ENCODE data around the gene TMEM169. TPM values are rescaled to one million over a fixed set of nuclear protein-coding genes. Genes with fewer than 3 reads are reported as not detected.

Gene TMEM169
- total and polyA plus RNA-seq, 10 of the 15 experiments (the other 5 are each of a cell fraction or from before 2014, with no cell fraction given): 0.23 to 3.2 (median 2.3) TPM

DNA sequence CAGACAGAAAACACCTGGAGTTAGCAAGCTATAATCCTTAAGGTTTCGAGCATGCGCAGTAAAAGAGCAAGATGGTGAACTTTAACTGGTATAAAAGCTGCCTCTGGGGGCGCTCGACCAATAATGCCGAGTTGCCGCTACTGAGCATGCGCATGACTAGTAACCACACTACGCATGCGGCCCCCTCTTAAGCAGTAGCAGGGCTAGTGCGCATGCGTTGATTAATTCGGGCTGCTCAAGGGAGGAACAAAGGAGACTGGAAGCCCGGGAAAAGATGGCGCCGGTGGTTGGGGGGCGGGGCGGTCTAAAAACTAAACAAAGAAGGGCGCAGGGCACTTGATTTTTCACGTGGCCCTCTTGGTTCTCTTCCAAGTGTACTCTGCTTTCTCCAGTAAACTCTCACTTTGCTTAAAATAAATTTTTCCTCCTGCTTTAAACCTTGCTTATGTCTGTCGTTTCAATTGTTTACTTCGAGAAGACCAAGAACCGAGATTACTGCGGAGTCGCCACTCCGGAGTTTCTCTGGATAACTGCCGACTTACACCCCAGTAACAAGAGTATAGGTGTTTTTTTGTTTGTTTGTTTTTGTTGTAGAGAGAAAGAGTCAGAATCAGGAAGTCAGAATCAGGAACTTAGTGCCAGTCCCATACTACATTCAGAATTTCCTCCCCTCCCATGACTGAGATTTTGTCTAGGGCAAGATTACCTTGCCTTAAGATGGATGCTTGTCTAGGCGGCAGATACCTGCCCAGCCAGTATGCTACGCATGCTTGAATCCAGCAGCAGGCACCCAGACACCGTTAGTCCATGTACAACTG lies 33.2 kb downstream of the TMEM169 start (continued):
- TF ChIP-seq, protein P1, sequence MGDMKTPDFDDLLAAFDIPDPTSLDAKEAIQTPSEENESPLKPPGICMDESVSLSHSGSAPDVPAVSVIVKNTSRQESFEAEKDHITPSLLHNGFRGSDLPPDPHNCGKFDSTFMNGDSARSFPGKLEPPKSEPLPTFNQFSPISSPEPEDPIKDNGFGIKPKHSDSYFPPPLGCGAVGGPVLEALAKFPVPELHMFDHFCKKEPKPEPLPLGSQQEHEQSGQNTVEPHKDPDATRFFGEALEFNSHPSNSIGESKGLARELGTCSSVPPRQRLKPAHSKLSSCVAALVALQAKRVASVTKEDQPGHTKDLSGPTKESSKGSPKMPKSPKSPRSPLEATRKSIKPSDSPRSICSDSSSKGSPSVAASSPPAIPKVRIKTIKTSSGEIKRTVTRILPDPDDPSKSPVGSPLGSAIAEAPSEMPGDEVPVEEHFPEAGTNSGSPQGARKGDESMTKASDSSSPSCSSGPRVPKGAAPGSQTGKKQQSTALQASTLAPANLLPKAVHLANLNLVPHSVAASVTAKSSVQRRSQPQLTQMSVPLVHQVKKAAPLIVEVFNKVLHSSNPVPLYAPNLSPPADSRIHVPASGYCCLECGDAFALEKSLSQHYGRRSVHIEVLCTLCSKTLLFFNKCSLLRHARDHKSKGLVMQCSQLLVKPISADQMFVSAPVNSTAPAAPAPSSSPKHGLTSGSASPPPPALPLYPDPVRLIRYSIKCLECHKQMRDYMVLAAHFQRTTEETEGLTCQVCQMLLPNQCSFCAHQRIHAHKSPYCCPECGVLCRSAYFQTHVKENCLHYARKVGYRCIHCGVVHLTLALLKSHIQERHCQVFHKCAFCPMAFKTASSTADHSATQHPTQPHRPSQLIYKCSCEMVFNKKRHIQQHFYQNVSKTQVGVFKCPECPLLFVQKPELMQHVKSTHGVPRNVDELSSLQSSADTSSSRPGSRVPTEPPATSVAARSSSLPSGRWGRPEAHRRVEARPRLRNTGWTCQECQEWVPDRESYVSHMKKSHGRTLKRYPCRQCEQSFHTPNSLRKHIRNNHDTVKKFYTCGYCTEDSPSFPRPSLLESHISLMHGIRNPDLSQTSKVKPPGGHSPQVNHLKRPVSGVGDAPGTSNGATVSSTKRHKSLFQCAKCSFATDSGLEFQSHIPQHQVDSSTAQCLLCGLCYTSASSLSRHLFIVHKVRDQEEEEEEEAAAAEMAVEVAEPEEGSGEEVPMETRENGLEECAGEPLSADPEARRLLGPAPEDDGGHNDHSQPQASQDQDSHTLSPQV (IDR thresholded peaks at IDR 0.05): 0 out of 2 replicates have a peak, but pooled peaks have one; percentile 7
- TF ChIP-seq STAT3 (IDR thresholded peaks at IDR 0.05; ENCODE audit: low read depth, low read length) (no peak), HDGF (IDR thresholded peaks at IDR 0.05) (no peak), RAD21 (IDR thresholded peaks at IDR 0.05; ENCODE audit: insufficient read depth, low read depth, low read length) (no peak), CEBPB (IDR thresholded peaks at IDR 0.05; ENCODE audit: borderline replicate concordance in 1 of 2, low read depth in 2 of 2, low read length in 2 of 2) (no peak), TARDBP (IDR thresholded peaks at IDR 0.05; ENCODE audit: borderline replicate concordance) (no peak), NFYA (IDR thresholded peaks at IDR 0.05; ENCODE audit: borderline replicate concordance, low read depth, low read length) (no peak), CHD1 (IDR thresholded peaks at IDR 0.05; ENCODE audit: low read depth, low read length) (peak; percentile 67; the same call in 1 of the 2 replicates), RB1 (IDR thresholded peaks at IDR 0.05; ENCODE audit: borderline replicate concordance) (0 out of 2 replicates have a peak, but pooled peaks have one; percentile 30), YY1 (IDR thresholded peaks at IDR 0.05; ENCODE audit: low read depth, low read length) (peak; percentile 97), ZNF24 (IDR thresholded peaks at IDR 0.05) (no peak), SREBF2 (IDR thresholded peaks at IDR 0.05; ENCODE audit: low read length) (no peak), IKZF2 (IDR thresholded peaks at IDR 0.05) (peak; percentile 16 to 34; a peak in 1 of 4 replicates), BRCA1 (IDR thresholded peaks at IDR 0.05; ENCODE audit: low read depth, low read length) (no peak), WRNIP1 (IDR thresholded peaks at IDR 0.05; ENCODE audit: borderline replicate concordance, low read depth, low read length) (no peak), FOXK2 (IDR thresholded peaks at IDR 0.05) (peak; percentile 66), PAX5 (IDR thresholded peaks at IDR 0.05; ENCODE audit: borderline replicate concordance, low read depth, low read length) (no peak), MEF2A (IDR thresholded peaks at IDR 0.05; ENCODE audit: insufficient read depth, low read depth, low read length) (no peak), JUNB (IDR thresholded peaks at IDR 0.05) (no peak), CREB1 (IDR thresholded peaks at IDR 0.05; ENCODE audit: low read depth) (peak; percentile 38; the same call in 1 of the 2 replicates), POLR2AphosphoS2 (IDR thresholded peaks at IDR 0.05; ENCODE audit: low read depth, low read length) (peak; percentile 93), TAF1 (IDR thresholded peaks at IDR 0.05; ENCODE audit: borderline replicate concordance, low read depth, low read length) (no peak), NFIC (IDR thresholded peaks at IDR 0.05; ENCODE audit: low read depth, low read length) (no peak)
- TF ChIP-seq, protein P2, sequence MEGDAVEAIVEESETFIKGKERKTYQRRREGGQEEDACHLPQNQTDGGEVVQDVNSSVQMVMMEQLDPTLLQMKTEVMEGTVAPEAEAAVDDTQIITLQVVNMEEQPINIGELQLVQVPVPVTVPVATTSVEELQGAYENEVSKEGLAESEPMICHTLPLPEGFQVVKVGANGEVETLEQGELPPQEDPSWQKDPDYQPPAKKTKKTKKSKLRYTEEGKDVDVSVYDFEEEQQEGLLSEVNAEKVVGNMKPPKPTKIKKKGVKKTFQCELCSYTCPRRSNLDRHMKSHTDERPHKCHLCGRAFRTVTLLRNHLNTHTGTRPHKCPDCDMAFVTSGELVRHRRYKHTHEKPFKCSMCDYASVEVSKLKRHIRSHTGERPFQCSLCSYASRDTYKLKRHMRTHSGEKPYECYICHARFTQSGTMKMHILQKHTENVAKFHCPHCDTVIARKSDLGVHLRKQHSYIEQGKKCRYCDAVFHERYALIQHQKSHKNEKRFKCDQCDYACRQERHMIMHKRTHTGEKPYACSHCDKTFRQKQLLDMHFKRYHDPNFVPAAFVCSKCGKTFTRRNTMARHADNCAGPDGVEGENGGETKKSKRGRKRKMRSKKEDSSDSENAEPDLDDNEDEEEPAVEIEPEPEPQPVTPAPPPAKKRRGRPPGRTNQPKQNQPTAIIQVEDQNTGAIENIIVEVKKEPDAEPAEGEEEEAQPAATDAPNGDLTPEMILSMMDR (IDR thresholded peaks at IDR 0.05 in 2 of 3, conservative IDR thresholded peaks at IDR 0.05 in 1 of 3; ENCODE audit: control insufficient read depth in 2 of 3, extremely low read depth in 1 of 3, insufficient read depth in 1 of 3, low read depth in 3 of 3, low read length in 3 of 3): peak; percentile 79 to 97 (median 93)
- TF ChIP-seq, protein P3, sequence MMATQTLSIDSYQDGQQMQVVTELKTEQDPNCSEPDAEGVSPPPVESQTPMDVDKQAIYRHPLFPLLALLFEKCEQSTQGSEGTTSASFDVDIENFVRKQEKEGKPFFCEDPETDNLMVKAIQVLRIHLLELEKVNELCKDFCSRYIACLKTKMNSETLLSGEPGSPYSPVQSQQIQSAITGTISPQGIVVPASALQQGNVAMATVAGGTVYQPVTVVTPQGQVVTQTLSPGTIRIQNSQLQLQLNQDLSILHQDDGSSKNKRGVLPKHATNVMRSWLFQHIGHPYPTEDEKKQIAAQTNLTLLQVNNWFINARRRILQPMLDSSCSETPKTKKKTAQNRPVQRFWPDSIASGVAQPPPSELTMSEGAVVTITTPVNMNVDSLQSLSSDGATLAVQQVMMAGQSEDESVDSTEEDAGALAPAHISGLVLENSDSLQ (IDR thresholded peaks at IDR 0.05): no peak
